Globus pallidus (tissue), 1 donor: ENCODE results near the gene AKT2.

Experiments
- DNase-seq: peaks from one replicate; pipeline ENCODE4 v3.0.0-alpha.2; 2015; ENCODE audit warnings: low spot score

AKT2 gene

GRCh38 chr19:40217934-40218890, 66.9 kb downstream of the AKT2 start, which contains the start of gene TTC9B:
Gene TTC9B, minus strand, starts transcription at chr19:40218384. Its CDS starts 3 bp downstream, at chr19:40218381.
- DNase-seq: peak; percentile 39

DNA sequence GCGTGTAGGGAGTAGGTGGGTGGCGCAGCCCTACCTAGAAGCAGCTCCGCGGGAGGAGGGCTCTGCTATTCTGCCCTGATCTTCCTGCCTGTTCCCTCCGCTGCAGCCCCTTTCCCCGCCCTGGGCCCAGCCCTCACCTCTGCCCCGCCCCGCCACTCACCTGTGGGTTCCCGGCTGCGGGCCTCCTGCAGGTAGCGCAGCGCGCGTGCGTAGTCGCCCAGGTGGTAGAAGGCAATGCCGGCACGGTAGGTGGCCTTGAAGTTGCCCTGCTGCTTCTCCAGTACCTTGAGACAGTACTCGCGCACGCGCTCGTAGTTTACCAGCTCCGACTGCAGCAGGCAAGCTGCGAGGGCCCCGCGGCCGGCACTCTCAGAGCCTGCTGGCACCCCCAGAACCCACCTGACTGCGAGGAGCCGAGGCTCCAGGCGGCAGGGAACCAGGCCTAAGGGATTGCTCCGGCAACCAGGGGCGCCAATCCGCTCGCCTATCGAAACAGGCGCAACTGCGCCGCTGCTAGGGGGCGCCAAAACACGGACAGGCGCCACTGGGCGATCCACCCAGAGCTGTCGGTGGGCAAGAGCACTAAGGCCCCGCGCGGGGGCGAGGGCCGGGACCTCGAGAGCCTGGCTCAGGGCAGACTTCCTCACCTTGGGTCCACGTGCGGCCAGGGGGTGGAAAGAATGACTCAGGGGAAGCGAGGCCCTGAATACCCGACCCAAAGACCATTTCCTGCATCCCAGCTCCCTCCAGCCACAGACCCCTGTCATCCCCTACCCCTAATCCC, 67.9 kb downstream of the AKT2 start:
- DNase-seq: no peak

DNA sequence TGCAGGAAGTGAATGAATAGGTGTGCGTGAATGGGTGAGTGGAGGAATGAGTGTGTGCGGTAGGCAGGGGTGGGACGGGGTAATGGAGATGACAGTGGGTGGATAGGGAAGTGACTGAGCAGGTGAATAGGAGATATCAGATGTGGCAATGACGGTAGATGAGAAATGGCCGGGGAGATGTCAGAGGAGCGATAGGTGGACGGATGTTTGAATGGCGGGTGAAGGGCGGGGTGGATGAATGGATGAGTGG, 68.4 kb downstream of the AKT2 start:
- no peak for DNase-seq

DNA sequence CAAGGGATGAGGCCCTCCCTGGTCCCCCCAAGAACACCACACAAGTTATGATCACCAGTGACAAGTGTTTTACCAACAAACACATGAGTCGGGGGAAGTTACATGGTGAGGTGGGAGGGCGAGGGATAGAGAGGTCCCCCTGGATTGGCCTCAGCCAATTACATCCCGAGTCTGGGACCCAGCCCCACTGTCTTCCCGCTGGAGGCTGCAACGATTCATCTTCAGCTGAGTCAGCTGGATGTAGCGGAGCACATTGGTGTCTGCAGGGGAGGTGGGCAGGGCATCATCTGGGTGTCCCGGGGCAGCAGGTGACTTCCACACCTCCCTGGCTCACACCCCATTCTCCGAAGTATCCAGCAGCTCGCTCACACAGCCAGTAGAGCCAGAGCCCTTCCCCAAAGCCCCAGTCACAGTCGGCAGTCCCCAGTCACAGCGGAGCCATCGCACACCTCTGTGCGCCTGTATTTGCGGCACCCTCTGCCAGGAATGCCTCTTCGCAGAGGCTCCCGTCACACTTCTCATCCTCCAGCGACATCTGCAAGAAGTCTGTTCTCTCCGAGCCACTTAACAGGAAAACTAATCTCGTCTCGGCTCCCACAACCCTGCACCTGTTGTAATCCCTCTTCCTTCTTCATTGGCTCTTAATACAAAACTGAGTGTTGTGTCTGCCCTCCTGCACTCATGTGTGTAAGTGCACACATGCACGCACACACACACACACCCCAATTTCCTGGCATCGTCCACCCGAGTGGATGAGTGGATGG, 69.0 kb downstream of the AKT2 start:
- no peak for DNase-seq

- no peak for DNase-seq
These were observed 70.2 kb downstream of the AKT2 start for GRCh38 chr19:40214936-40215335.

- no peak for DNase-seq
These were observed 71.1 kb downstream of the AKT2 start for GRCh38 chr19:40213882-40214570.

- no peak for DNase-seq
These were observed 71.8 kb downstream of the AKT2 start for GRCh38 chr19:40213251-40213829.

DNA sequence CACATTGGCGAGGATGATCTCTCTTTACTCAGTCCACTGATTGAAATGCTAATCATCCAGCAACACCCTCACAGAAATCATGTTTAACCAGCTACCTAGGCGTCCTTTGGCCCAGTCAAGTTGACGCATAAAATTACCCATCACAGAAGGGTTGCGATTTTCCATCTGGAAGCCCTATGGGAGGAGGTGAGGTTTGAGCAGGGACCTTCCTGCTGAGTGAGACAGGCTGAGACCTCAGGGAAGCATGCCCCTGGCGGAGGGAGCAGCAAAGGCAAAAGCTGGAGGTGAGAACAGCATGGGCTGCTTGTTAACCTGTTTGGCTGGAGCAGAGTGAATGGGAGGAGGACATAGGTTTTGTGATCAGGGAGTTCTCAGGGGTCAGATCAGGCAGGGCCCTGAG, 74.3 kb downstream of the AKT2 start:
- no peak for DNase-seq

DNA sequence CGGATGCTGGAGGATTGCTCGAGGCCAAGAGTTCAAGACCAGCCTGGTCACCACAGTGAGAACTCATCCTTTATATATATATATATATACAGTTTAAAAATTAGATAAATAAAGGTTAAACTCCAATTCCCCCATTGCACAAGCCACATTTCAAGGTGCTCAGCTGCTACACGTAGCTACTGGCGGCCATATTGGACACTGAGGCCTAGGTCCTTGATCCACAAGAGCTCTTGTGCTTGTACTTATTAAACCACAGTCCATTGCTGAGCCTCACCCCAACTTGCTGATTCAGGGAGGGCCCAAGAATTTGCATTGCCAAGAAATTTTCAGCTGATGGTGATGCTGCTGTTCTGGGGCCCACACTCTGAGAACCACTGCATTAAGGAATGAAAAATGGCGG, 76.5 kb downstream of the AKT2 start:
- no peak for DNase-seq

DNA sequence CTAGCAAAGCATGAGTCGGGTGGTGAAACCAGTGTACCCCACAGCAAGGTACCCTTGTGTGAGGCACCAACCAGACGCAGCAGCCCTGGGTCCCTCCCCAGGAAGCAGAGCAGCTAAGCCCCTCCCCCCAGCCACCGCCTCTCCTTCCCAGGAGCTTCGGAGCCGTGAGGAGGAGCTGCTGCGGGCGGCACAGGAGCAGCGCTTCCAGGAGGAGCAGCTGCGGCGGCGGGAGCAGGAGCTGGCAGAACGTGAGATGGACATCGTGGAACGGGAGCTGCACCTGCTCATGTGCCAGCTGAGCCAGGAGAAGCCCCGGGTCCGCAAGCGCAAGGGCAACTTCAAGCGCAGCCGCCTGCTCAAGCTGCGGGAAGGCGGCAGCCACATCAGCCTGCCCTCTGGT, 79.4 kb downstream of the AKT2 start:
- no peak for DNase-seq

GRCh38 chr19:40204381-40204780, 80.8 kb downstream of the AKT2 start:
- no peak for DNase-seq

DNA sequence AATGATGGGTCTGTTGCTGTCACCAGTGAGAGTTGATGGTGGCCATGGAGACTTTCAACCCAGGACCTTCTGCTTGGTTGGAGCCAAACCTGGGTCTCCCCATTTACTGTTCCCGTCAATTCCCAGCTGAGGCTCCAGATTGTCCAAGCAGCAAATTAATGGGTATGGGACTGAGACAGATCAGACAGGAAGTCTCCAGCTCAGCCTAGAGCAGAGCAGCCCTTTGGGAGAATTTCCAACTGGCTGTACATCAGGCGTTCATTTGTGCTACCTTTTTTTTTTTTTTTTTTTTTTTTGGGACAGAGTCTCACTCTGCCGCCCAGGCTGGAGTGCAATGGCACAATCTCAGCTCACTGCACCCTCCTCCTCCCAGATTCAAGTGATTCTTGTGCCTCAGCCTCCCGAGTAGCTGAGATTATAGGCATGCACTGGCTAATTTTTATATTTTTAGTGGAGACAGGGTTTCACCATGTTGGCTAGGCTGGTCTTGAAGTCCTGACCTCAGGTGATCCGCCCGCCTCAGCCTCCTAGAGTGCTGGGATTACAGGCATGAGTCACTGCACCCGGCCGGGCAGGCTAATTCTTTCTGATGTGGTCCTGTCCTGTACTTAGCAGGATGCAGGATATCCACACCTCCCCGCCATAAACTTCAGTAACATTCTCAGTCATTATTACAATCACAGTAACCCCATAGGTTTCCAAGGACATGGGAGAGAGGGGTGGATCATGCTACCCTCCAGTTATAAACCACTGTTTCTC, 84.6 kb downstream of the AKT2 start:
- DNase-seq: no peak

DNA sequence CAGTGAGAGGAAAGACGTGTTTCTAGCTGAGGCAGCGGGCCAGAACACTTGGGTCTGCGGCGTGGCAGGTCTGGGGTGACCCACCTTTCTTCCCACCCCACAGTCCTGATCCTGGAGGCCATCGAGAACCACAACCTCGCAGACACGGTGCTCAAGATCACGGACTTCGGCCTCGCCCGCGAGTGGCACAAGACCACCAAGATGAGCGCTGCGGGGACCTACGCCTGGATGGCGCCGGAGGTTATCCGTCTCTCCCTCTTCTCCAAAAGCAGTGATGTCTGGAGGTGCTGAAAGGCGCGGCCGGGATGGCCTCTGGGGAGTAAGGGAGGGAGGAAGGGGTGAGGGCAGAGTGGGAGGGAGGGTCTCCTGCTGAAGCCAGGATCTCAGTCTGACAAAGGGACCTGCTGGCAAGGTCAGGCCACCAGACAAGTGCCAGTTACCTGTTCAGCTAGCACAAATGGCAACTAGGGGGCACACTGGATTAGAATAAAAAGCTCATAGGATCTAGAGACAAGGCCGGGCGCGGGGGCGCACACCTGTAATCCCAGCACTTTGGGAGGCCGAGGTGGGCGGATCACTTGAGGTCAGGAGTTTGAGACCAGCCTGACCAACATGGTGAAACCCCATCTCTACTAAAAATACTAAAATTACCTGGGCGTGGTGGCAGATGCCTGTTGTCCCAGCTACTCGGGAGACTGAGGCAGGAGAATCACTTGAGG, 86.7 kb downstream of the AKT2 start:
- no peak for DNase-seq

DNA sequence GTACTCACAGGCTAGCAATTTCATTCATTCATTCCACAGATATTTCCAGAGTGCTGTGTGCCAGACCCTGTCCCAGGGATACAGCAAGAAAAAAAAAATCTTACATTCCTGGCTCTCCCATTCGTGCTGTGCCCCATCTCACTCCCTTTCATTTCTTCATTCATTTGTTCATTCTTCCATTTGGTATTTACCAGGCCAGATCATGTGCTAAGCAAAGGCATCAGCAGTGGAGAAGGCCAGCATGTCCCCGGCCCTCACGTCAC, 91.6 kb downstream of the AKT2 start:
- no peak for DNase-seq

DNA sequence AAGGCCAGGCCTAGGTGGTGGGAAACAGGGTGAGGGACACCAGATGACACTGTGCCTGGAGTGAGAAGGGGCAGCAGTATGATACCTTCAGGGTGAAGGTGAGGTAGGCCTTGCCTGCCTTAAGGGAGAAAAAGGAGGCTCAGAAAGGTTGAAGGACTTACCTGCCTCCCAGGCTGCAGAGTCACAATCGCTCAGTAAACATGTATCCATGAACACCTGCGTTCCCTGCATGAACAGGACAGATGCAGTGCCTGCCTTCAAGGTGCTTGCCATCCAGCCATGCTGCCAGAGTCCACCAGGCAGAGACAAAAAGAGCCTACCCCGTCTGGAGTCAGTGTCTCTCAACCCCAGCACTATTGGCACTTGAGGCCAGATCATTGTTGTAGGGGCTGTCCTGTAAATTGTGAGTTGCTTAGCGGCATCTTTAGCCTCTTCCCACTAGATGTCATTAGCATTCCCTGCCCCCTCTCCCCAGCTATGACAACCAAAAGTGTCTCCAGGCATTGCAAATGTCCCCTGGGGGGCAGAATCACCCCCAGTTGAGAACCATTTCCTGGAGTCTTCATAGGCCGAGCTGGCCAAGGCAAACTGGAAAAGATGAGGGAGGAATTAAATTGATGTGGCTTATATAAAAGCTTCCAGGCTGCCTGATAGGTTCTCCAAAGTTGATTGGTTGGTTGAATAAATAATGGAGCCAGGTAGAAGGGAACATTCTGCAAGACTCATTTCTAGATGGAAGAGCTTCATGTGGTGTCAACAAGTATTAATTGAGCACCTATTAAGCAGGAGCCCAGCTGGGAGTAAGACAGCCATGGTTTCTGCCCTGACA, 92.2 kb downstream of the AKT2 start:
- DNase-seq: no peak

GRCh38 chr19:40191836-40192646, 93.1 kb downstream of the AKT2 start:
- peak; percentile 10 for DNase-seq

- DNase-seq: peak; percentile 76
These were observed 94.0 kb downstream of the AKT2 start, which contains the start of gene MAP3K10 for GRCh38 chr19:40190891-40191835. Gene MAP3K10, plus strand, starts transcription at chr19:40191426. Its CDS starts 606 bp downstream, at chr19:40192032.
